Stomach smooth muscle (tissue), 2 donors: ENCODE results near the gene ARHGEF2.

Experiments used
- H3K27ac ChIP-seq: one replicate; pipeline ENCODE4 v1.7.0; 2013; ENCODE audit warnings: mild to moderate bottlenecking, low read length, inconsistent platforms
- H3K27me3 ChIP-seq, 2 donors: one replicate each; pipeline ENCODE4 v1.7.0; 2013; ENCODE audit warnings: low read length in 2 of 2; ENCODE audit not compliant: insufficient read depth in 2 of 2, control insufficient read depth in 1 of 2
- H3K36me3 ChIP-seq, 2 donors: one replicate each; pipeline ENCODE4 v1.7.0; 2013; ENCODE audit warnings: low read length in 2 of 2; ENCODE audit not compliant: control insufficient read depth in 2 of 2, insufficient read depth in 2 of 2
- H3K4me1 ChIP-seq: one replicate; pipeline ENCODE4 v1.7.0; 2013; ENCODE audit warnings: low read length; ENCODE audit not compliant: control insufficient read depth, insufficient read depth
- H3K4me3 ChIP-seq, 2 donors: one replicate each; pipeline ENCODE4 v1.7.0; 2013; ENCODE audit warnings: low read length in 2 of 2
- H3K9ac ChIP-seq, 2 donors: one replicate each; pipeline ENCODE4 v1.7.0; 2013; ENCODE audit warnings: low read length in 2 of 2, mild to moderate bottlenecking in 1 of 2
- H3K9me3 ChIP-seq, 2 donors: one replicate each; pipeline ENCODE4 v1.7.0; 2013; ENCODE audit warnings: low read length in 2 of 2; ENCODE audit not compliant: control insufficient read depth in 2 of 2
- donor health status: healthy.
- donor health status: Pancreatic carcinoma.

The ARHGEF2 gene

DNA sequence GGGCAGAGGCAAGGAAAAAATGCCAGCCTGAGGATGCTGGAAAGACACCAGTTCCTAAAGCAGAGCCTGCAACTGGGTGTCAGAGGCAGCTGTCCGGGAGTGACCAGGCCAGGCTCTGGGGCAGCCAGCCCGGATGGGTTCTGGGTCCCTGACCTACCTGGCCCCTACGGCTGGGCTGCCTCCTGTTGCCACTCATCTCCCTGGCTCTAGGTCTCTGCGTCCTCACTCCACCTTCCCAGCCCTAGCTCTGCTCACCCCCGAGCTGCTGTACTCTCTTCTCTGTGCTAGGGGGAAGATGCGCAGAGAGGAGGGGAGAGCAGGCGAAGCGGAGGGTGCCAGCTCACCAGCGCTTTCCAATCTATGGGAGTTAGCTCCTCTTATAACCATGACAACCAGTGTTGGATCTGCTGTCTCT is 9.0 kb downstream of the ARHGEF2 start:
- no peaks in the 10 kb centered on the region for H3K27me3 ChIP-seq
- peak overlapping the region in 1 of 2 donors; percentile 29 for H3K4me3 ChIP-seq
- H3K9ac ChIP-seq, result peak overlapping the region in 1 of 2 donors; percentile 29
- H3K4me1 ChIP-seq, result peaks cover 72% of the 10 kb centered on the region
- peaks cover 21 to 32% of the 10 kb centered on the region in 2 donors for H3K36me3 ChIP-seq
- H3K9me3 ChIP-seq, result no peaks in the 10 kb centered on the region
- H3K27ac ChIP-seq, result peak overlapping the region; percentile 58

DNA sequence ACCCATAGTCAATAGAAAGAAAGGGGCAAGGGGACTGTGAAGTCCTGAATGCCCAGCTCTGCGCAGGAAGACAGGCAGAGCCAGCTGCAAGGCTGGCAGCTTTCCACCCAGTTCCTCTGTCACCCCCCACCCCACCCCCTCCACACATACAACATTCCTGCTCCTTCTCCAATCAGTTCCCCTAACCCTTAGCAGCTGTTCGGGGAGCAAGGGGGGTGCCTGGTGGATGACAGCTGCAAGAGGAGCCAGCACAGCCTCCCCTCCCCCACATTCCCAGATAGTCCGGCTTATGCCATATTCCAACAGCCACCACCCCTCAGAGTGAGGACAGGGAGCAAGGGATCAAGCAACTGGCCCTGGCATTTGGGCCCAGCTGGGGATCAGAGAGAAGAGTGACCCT is 9.7 kb downstream of the ARHGEF2 start:
- peaks cover 65% of the 10 kb centered on the region for H3K4me1 ChIP-seq
- H3K9ac ChIP-seq, result no peak overlapping the region

DNA sequence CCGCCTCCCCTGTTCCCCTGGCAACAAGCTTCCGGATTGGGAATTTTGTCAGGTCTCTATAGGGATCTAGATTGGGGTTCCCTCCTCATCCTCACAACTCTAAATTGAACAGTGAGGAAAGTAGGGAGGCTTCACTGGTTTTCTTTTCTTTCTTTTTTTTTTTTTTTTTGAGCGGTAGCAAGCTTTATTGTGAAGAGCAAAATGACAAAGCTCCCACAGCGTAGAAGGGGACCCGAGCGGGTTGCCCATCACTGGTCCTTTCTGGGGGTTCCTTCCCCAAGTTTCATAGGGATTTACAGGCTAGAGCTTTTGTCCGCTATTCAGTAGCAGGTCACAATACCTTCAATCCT is 10.3 kb downstream of the ARHGEF2 start:
- Histone ChIP-seq H3K4me1 (peaks cover 64% of the 10 kb centered on the region), H3K4me3 (peak overlapping the region; percentile 25 to 52), H3K27ac (peak overlapping the region; percentile 58), H3K9ac (peak overlapping the region; percentile 5 to 55), H3K27me3 (no peaks in the 10 kb centered on the region), H3K36me3 (peaks cover 24 to 36% of the 10 kb centered on the region in 2 donors), H3K9me3 (no peaks in the 10 kb centered on the region)

More for the DNA sequence above, 9.7 kb downstream of the ARHGEF2 start:
- Histone ChIP-seq H3K4me3 (peak overlapping the region in 1 of 2 donors; percentile 8), H3K27me3 (no peaks in the 10 kb centered on the region), H3K9me3 (no peaks in the 10 kb centered on the region), H3K36me3 (peaks cover 23 to 34% of the 10 kb centered on the region in 2 donors), H3K27ac (peak overlapping the region; percentile 58)

DNA sequence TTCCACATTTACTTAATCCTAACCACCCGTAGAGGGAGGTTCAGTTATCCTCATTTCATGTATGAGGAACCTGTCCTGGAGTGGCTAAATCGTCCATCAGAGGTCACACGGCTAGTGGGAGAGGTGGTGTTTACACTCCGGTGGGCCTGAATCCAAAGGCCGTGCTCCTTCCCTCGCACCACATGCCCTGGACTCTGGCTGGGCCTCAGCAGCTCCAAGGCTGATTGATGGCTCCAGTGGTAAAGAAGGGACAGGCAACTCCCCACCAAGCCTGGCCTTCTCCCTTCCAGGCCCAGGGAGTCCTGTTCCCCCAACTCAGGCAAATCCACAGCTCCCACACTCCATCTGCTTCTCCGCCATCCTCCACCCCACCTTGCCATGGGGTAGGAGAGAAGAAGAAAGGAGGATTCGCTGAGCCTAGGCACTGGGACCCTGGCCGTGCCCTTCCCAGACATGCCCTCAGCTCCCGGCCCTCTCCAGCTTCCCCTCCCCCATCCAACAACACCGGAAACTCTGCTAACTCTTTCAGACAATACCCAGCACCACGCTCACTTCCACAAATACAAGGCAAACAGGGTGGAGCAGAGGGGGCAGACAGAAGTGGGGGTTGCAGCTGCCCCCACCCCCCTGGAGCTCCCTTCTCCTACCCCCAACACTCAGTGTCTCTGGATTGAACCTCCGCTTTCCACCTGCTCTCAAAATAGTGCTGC is 10.9 kb downstream of the ARHGEF2 start:
- Histone ChIP-seq H3K27ac (peak overlapping the region; percentile 58), H3K4me3 (peak overlapping the region; percentile 25 to 52), H3K4me1 (peaks cover 66% of the 10 kb centered on the region), H3K36me3 (peaks cover 29 to 41% of the 10 kb centered on the region in 2 donors), H3K9me3 (no peaks in the 10 kb centered on the region), H3K27me3 (no peaks in the 10 kb centered on the region), H3K9ac (peak overlapping the region; percentile 55 to 68)

DNA sequence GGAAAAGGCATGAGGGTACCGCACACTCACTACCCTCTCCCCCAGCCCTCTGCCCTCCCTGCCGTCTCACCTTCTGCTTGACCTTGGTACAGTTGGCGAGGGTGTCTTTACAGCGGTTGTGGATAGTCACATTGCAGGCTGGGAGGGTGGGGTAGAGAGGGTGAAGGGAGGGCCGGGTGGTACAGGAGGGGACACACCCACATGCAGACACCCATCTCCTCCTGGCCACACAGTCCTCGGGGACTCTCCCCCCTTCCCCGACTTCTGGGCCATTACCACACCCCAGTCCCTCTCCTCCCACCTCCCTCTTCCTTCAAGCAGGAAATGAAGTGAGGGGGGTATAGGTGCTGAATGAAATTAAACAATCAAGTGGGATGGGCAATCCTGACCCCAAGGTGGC is 11.6 kb downstream of the ARHGEF2 start:
- Histone ChIP-seq H3K9ac (peak overlapping the region in 1 of 2 donors; percentile 55), H3K4me1 (peaks cover 67% of the 10 kb centered on the region), H3K36me3 (peaks cover 37 to 48% of the 10 kb centered on the region in 2 donors)

DNA sequence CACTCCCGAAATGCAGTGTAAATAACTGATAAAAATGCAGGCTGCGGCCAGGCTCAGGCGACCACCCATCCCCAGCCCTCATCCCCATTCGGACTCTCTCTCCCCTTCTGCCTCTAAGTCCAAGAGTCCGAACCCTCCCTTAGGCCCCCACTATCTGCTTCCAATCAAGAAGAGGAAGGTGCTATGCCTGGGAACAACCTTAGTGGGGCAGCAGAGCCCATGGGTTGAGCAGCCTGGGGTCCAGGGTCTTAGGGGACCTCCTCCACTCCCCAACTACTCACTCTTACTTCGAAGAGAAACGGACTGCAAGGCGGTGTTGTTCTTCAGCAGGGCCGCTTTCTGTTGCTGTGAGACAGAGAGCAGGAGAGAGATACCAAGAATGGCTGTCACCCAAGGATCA is 12.2 kb downstream of the ARHGEF2 start:
- H3K27ac ChIP-seq, result no peak overlapping the region

More for the DNA sequence above, 11.6 kb downstream of the ARHGEF2 start:
- peak overlapping the region; percentile 58 for H3K27ac ChIP-seq
- H3K9me3 ChIP-seq, result no peaks in the 10 kb centered on the region
- no peak overlapping the region for H3K4me3 ChIP-seq
- no peaks in the 10 kb centered on the region for H3K27me3 ChIP-seq

DNA sequence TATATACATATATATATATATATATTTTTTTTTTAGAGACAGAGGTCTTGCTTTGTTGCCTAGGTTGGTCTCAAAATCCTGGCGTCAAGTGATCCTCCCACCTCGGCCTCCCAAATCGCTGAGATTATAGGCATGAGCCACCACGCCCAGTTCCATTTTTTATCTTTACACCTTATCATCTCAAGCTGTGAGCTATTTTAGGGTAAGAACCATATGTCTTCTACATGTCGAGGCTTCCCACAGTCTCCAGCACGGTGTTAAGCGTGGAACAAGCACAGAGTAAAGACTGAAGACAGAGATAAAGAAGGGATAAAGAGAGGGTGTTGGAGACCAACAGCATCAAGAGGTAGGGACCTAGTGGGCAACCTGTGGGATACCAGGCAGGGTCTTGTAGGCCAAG is 14.2 kb downstream of the ARHGEF2 start:
- H3K36me3 ChIP-seq, result peaks cover 53 to 60% of the 10 kb centered on the region in 2 donors
- H3K4me1 ChIP-seq, result peaks cover 63% of the 10 kb centered on the region

More for the DNA sequence above, 12.2 kb downstream of the ARHGEF2 start:
- Histone ChIP-seq H3K27me3 (no peaks in the 10 kb centered on the region), H3K9ac (no peak overlapping the region), H3K36me3 (peaks cover 41 to 52% of the 10 kb centered on the region in 2 donors), H3K4me1 (peaks cover 70% of the 10 kb centered on the region), H3K9me3 (no peaks in the 10 kb centered on the region), H3K4me3 (no peak overlapping the region)

DNA sequence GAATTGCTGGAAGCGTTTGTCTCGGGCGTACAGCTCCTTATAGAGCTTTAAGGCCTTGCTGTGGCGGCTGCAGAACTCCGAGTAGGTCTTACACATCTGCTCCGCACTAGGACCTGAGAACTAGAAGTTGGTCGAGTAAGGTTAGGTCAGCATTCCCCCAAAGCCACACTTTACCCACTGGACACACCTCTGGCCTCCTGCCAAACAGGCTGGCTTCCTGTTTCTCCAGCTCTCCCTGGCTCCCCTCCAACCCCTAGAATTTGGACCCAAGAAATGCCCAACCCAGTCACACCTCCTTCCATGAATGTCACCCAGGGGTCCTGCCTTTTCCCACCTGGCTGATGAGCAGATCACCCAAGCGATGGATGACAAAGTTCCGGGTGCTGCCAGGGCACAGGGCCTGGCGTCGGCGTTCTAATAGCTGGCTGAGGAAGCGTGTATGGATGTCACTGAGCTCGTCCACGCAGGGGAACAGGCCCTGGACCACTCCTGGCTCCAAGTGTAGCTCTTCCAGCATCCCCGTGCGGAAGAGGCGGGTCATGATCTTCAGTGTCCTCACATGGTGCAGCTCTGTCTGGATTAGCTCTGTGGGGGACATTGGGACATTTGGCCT is 15.6 kb downstream of the ARHGEF2 start:
- Histone ChIP-seq H3K9ac (no peak overlapping the region), H3K4me3 (no peak overlapping the region), H3K36me3 (peaks cover 60 to 65% of the 10 kb centered on the region in 2 donors), H3K9me3 (no peaks in the 10 kb centered on the region), H3K4me1 (peaks cover 48% of the 10 kb centered on the region), H3K27ac (peak overlapping the region; percentile 55), H3K27me3 (no peaks in the 10 kb centered on the region)

More for the DNA sequence above, 14.2 kb downstream of the ARHGEF2 start:
- no peak overlapping the region for H3K4me3 ChIP-seq
- H3K9ac ChIP-seq, result no peak overlapping the region
- H3K27ac ChIP-seq, result no peak overlapping the region
- no peaks in the 10 kb centered on the region for H3K9me3 ChIP-seq
- H3K27me3 ChIP-seq, result no peaks in the 10 kb centered on the region

DNA sequence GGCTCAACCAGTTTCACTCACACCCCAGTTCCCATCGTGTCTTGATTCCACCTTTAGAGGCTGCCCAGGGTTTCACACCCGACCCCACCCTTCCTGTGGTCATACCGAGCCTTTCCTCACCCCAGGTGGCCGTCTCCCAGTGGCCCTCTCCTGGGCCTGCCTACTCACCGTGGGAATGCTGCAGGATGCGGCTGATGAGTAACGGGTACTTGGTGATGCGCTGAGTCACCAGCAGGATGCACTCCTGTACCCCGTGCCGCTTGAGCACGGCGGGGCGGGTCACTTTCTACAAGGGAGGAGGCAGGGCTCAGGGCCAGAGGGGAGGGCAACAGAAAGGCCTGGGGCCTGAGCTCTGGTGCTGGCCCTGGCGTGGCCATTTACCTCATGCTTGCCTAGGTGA is 16.4 kb downstream of the ARHGEF2 start:
- Histone ChIP-seq H3K9ac (peak overlapping the region in 1 of 2 donors; percentile 5), H3K4me1 (peaks cover 40% of the 10 kb centered on the region), H3K27ac (peak overlapping the region; percentile 55), H3K9me3 (no peaks in the 10 kb centered on the region), H3K27me3 (no peaks in the 10 kb centered on the region), H3K36me3 (peaks cover 67 to 69% of the 10 kb centered on the region in 2 donors), H3K4me3 (no peak overlapping the region)

DNA sequence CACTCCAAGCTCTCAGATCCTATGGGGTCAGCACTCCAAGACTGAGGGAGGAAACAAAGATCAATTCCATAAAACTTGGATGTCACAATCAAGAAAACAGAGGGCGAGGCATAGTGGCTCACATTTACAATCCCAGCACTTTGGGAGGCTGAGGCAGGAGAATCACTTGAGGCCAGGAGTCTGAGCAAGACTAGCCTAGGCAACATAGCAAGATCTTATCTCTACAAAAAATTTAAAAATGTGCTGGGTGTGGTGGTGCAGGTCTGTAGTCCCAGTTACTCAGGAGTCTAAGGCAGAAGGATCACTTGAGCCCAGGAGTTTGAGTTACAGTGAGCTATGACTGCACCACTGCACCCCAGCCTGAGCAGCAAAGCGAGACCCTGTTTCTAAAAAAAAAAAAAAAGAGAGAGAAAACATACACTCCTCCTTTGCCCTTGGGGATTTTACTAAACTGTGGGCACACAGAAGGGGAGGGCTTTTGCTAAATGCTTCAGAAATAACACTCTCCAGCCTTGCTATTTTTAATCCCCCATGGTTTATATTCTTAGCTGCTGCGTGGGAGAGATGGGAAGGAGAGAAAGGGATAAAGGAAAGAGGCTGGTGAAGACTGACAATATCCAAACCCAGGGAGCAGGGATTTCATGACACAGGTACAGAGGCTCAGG is 18.1 kb downstream of the ARHGEF2 start:
- Histone ChIP-seq H3K9me3 (no peaks in the 10 kb centered on the region), H3K36me3 (peaks cover 56% of the 10 kb centered on the region in 2 donors), H3K4me1 (peaks cover 32% of the 10 kb centered on the region), H3K9ac (peak overlapping the region in 1 of 2 donors; percentile 29), H3K27me3 (no peaks in the 10 kb centered on the region), H3K4me3 (no peak overlapping the region), H3K27ac (peak overlapping the region; percentile 70)
